Activated CD8-positive, alpha-beta memory T cell treated with anti-CD3 and anti-CD28 coated beads for 48 hours (primary cell): Measurements from ENCODE around the gene DMRTB1.

Experiments
- DNase-seq, 3 experiments: peaks; one replicate each; pipeline ENCODE4 v3.0.0-alpha.2; 2020; ENCODE audit warnings: low read depth in 2 of 3, low spot score in 2 of 3

Gene DMRTB1

GRCh38 chr1:53459321-53460175, at the start of gene DMRTB1:
TSS of gene DMRTB1 (plus strand) at chr1:53459399. CDS start at chr1:53459454, 55 bp downstream.
- no peak for DNase-seq

GRCh38 chr1:53409695-53410094, 49.5 kb upstream of the DMRTB1 start:
- no peak for DNase-seq

DNA sequence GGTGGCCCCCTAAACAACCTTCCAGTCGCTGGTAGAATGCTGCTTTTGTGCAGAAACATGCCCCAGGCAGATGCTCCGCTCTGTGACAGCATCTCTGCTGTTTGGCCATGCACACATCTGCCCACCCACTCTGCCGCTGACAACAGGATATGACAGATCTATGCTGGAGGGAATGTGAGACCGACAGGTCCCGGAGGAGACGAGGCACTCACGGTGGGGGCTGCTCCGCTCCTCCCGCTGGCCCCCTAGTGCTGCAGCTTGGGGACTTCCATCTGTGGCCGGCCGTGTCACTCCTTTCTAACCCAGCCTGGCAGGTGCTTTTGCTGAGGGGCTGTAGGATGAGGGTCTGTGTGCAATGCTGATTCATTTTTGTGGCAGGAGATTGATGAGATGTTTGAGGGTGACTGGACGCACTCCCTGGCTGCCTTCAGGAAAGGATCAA, 49.1 kb upstream of the DMRTB1 start:
- peak in 1 of 3 experiments; percentile 29 for DNase-seq

DNA sequence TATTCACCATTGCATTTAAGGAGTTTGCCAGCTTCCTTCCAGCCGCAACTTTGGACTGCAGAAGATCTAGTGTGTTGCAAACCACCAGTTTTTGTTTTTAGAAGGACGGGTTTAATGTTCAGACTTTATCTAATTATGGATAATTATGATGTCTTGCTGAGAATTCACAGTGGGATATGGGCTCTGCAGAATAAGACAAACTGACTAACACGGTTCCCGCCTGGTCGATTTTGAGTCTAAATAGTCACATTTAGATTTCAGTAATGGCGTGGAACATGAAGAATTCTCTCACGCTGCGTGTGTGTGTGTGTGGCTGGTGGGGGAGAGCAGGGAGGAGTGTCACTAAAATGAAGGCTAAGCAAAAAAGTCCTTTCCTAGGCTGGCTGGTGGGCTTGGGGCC, 48.5 kb upstream of the DMRTB1 start:
- DNase-seq, result no peak

- no peak for DNase-seq
These were observed 47.6 kb upstream of the DMRTB1 start for GRCh38 chr1:53411541-53412152.

DNA sequence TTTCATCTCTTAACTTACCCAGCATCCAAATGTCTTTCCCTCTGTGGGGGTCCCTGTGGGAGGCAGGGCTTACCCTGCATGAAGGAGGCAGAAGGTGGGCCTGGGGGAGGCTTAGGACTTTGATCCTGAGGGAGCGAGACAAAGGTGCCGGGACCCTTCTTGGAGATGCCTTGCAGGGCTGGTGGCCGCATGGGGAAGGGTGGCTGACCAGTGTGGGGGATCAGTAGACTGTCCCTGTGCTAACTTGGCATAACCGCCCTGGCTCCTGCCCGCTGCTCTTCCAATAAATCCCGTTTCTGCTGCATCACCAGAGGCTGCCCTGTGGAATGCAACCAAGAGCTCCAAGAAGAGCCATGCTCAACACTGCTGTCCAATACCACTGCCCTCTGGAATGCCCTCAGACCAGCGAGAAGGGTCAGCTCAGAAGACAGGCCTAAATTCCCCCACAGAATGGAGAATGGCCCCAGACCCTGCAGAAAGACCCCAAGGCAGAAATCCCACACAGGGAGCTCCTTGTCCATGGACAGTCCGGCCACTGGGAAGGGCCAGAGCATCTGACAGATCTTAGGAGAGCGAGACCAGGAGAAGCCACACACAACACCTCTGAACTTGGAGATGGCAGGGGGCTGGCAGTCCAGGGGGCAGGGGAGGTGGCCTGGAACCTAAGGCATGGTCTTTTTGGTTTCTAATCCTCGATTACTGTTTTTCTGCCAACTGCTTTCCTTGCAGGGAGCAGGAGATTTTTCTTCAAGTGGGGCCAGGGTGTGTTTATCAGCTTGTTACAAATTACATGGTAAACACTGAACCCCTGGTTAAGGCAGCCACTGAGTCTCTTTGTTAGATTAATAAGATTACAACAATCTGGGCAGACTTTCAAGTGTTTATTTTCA, 46.7 kb upstream of the DMRTB1 start:
- DNase-seq, result no peak

DNA sequence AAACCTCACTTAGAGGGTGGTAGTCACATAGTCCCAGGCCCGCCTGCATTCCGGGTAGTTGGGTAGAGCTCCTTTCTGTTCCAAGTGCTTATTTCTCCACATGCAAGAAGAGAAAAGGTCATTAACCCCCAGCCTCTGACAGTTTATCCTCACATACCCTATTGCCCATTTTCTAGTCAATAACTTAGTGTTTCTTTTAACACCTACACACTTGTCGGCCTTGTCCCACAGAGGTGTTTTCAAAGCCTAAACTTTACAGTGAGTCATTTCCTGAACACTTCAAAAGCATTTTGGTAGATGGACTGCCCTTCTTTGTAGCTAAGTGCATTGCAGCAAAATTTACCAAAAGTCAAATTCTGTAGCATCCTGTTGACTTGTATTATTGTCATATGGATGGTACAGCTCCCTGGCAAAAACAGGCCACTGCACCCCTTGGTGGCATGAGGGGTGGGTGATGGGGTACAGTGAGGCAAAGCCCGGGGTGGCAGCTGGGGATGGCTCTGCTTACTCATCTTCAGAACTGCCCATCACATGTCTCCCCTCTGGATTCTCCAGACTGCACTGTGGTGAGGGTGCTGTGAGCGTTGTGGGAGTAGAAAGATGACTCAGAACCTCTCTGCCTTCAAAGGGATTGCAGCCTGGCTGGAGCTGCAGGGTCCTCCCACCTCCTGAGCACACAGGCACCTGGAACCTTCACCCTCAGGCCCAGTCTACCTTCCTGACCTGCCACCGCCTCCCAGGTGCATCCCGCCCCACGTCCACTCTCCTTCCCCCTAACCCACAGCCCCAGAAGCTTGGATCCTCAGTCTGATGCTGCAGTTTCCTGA, 45.8 kb upstream of the DMRTB1 start:
- peak in 2 of 3 experiments; percentile 52 to 59 for DNase-seq

- DNase-seq, result no peak
These were observed 44.6 kb upstream of the DMRTB1 start for GRCh38 chr1:53414632-53415031.

GRCh38 chr1:53415432-53415831, 43.8 kb upstream of the DMRTB1 start:
- no peak for DNase-seq

DNA sequence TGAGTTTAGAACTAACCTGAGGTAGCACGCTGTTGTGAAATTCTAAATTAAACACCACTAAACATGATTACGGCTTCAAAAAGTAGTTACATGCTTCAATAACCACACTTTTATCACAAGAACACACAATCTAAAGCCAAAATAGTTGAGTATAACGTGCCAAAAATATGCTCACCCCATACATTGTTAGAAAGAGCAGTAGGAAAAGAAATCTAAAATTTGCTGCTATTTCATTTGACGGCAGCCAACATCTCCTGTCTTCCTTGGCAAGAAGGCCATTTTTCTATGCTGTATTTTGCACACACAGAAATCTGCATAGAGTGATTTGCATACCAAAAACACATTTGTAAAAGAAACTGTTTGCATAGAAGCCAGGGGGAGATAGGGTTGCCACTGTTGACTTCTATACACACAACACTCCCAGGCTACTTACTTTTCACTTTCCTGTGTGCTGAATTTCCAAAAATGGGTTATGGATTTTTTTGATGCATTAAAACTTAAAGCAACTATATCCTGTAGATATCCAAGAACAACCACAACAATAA, 42.9 kb upstream of the DMRTB1 start:
- no peak for DNase-seq

- no peak for DNase-seq
These were observed 42.1 kb upstream of the DMRTB1 start for GRCh38 chr1:53417074-53417511.

GRCh38 chr1:53419034-53419433, 40.2 kb upstream of the DMRTB1 start:
- DNase-seq, result no peak

GRCh38 chr1:53420341-53420740, 38.9 kb upstream of the DMRTB1 start:
- DNase-seq, result no peak

- DNase-seq, result no peak
These were observed 38.0 kb upstream of the DMRTB1 start for GRCh38 chr1:53421208-53421607.

GRCh38 chr1:53430261-53430660, 28.9 kb upstream of the DMRTB1 start:
- DNase-seq, result no peak

GRCh38 chr1:53430779-53431178, 28.4 kb upstream of the DMRTB1 start:
- DNase-seq, result no peak

DNA sequence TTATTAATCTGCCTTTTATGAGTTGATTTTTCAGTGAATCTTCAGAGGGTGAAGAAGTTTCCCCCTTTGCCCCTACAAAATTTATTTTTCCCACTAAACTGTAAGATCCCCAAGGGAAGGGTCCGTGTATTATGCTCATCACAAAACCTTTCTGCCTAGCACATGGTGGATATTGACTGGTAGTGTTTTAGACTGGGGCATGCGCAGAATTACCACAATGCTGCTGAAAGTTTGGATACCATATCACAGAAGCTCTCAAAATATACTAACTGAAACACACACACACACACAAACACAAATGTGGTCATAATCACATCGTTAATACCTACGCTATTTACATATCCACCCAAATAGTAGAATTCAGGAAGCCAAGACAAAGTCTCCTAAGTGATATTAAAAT, 28.0 kb upstream of the DMRTB1 start:
- no peak for DNase-seq

- DNase-seq, result no peak
These were observed 27.2 kb upstream of the DMRTB1 start for GRCh38 chr1:53431805-53432565.

DNA sequence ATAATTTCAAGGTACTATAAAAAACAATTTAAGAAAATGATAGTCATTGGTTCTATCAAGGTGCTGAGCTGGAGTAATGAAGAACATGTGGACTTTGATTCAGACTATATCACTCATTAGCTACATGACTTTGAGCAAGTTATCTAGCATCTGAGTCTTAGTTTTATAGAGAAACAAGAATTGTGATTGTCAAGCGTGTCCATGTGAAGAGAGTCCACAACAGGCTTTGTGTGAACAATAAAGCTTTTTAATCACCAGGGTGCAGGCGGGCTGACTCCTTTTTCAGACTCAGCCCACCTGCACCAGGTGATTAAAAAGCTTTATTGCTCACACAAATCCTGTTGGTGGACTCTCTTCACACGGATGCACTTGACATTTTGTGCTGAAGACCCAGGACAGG, 26.6 kb upstream of the DMRTB1 start:
- DNase-seq, result no peak
